WTC11 (cell line): ENCODE data around the gene PCDHA8. TPM values are rescaled to one million over a fixed set of nuclear protein-coding genes. Genes with fewer than 3 reads are reported as not detected.
"Not testable (repeated sequence)": the region's sequence is repeated elsewhere in the genome, so short reads cannot be mapped to it uniquely, and the experiment has no call there.

Experiments used
- ATAC-seq: fragments of 200-7000 bp; cut with Tn5 transposase; 2 replicates; pipeline ENCODE4 v1.10.0; 2021; ENCODE audit warnings: mild to moderate bottlenecking, moderate library complexity
- CTCF ChIA-PET: fragments of 300-600 bp; sonication (Branson Sonifier 250); formaldehyde crosslinking; loops from one replicate; lab custom pipeline; 2021; ENCODE audit warnings: antibody characterized with exemption; lab: Charles Lee
- POLR2A ChIA-PET: fragments of 350-600 bp; sonication (Branson Sonifier 250); formaldehyde crosslinking; loops from one replicate; lab custom pipeline; 2021; ENCODE audit warnings: antibody characterized with exemption; lab: Charles Lee
- DNase-seq: peaks from one replicate; pipeline ENCODE4 v3.0.0; 2021; ENCODE audit warnings: low spot score
- H3K27ac Mint-ChIP-seq: 2 replicates; pipeline ENCODE4 v1.8.0; 2021; ENCODE audit warnings: mixed read lengths
- H3K27me3 Mint-ChIP-seq: 2 replicates; pipeline ENCODE4 v1.8.0; 2021; ENCODE audit warnings: low read depth, mild to moderate bottlenecking, moderate library complexity, mixed read lengths
- H3K36me3 Mint-ChIP-seq: 2 replicates; pipeline ENCODE4 v1.8.0; 2021; ENCODE audit warnings: mixed read lengths
- H3K4me1 Mint-ChIP-seq: 2 replicates; pipeline ENCODE4 v1.8.0; 2022; ENCODE audit warnings: mixed read lengths
- H3K4me3 Mint-ChIP-seq: 2 replicates; pipeline ENCODE4 v1.8.0; 2021; ENCODE audit warnings: mild to moderate bottlenecking, moderate library complexity, mixed read lengths
- H3K9me3 Mint-ChIP-seq: 2 replicates; pipeline ENCODE4 v1.8.0; 2021; ENCODE audit warnings: mixed read lengths
- ATF1 ChIP-seq: sonication (generic); formaldehyde crosslinking; IDR thresholded peaks from 2 replicates; pipeline ENCODE4 v1.8.1; 2023; ENCODE audit warnings: mild to moderate bottlenecking, moderate library complexity, missing genetic modification reagents
- ETV6 ChIP-seq: sonication (generic); formaldehyde crosslinking; IDR thresholded peaks from 2 replicates; pipeline ENCODE4 v1.8.1; 2022; ENCODE audit warnings: mild to moderate bottlenecking, missing genetic modification reagents
- MYBL2 ChIP-seq: sonication (generic); formaldehyde crosslinking; IDR thresholded peaks from 2 replicates; pipeline ENCODE4 v1.8.1; 2023; ENCODE audit warnings: mild to moderate bottlenecking, moderate library complexity, missing genetic modification reagents
- NR2C2 ChIP-seq: sonication (generic); formaldehyde crosslinking; IDR thresholded peaks from 2 replicates; pipeline ENCODE4 v1.8.0; 2022; ENCODE audit warnings: mild to moderate bottlenecking, missing genetic modification reagents
- OVOL2 ChIP-seq: fragments of 250-450 bp; sonication (Bioruptor Pico); IDR thresholded peaks from 2 replicates; pipeline ENCODE4 v1.9.0; 2021; ENCODE audit warnings: mild to moderate bottlenecking, borderline replicate concordance
- RORB ChIP-seq: fragments of 250-450 bp; sonication (Bioruptor Pico); IDR thresholded peaks from 2 replicates; pipeline ENCODE4 v1.9.0; 2021; ENCODE audit warnings: mild to moderate bottlenecking
- SMAD4 ChIP-seq: sonication (generic); formaldehyde crosslinking; IDR thresholded peaks from 2 replicates; pipeline ENCODE4 v1.8.0; 2022; ENCODE audit warnings: mild to moderate bottlenecking, missing genetic modification reagents
- SOX15 ChIP-seq: fragments of 250-450 bp; sonication (Bioruptor Pico); IDR thresholded peaks from 2 replicates; pipeline ENCODE4 v1.9.0; 2021; ENCODE audit warnings: mild to moderate bottlenecking
- SP1 ChIP-seq: sonication (generic); formaldehyde crosslinking; conservative IDR thresholded peaks from 2 replicates; pipeline ENCODE4 v1.8.1; 2022; ENCODE audit warnings: missing genetic modification reagents
- ZBTB21 ChIP-seq: sonication (generic); formaldehyde crosslinking; IDR thresholded peaks from 2 replicates; pipeline ENCODE4 v1.8.1; 2023; ENCODE audit warnings: mild to moderate bottlenecking, missing genetic modification reagents, borderline replicate concordance
- ZNF138 ChIP-seq: sonication (generic); formaldehyde crosslinking; conservative IDR thresholded peaks from 2 replicates; pipeline ENCODE4 v1.8.1; 2022; ENCODE audit warnings: mild to moderate bottlenecking, moderate library complexity, missing genetic modification reagents
- ZNF263 ChIP-seq: sonication (generic); formaldehyde crosslinking; IDR thresholded peaks from 2 replicates; pipeline ENCODE4 v1.8.1; 2022; ENCODE audit warnings: low read depth, mild to moderate bottlenecking, moderate library complexity, missing genetic modification reagents
- ZNF317 ChIP-seq: sonication (generic); formaldehyde crosslinking; IDR thresholded peaks from 2 replicates; pipeline ENCODE4 v1.8.1; 2023; ENCODE audit warnings: low read depth, mild to moderate bottlenecking, moderate library complexity, missing genetic modification reagents, borderline replicate concordance
- ZNF671 ChIP-seq: fragments of 250-450 bp; sonication (Bioruptor Pico); IDR thresholded peaks from 2 replicates; pipeline ENCODE4 v1.8.0; 2021; ENCODE audit warnings: mild to moderate bottlenecking
- total RNA-seq: library from RNA; stranded (reverse); gene quantifications from 3 replicates; pipeline ENCODE4 v1.2.3, GENCODE V29; 2021
- TF ChIP-seq, protein P1 (sequence below): sonication (generic); formaldehyde crosslinking; conservative IDR thresholded peaks from 2 replicates; pipeline ENCODE4 v1.8.1; 2022; ENCODE audit warnings: mild to moderate bottlenecking, missing genetic modification reagents
- TF ChIP-seq, protein P2 (sequence below): sonication (generic); formaldehyde crosslinking; conservative IDR thresholded peaks from 2 replicates; pipeline ENCODE4 v1.8.1; 2023; ENCODE audit warnings: mild to moderate bottlenecking, low read depth, missing genetic modification reagents, moderate library complexity
- TF ChIP-seq, protein P3 (sequence below): sonication (generic); formaldehyde crosslinking; IDR thresholded peaks from 2 replicates; pipeline ENCODE4 v1.8.1; 2022; ENCODE audit warnings: mild to moderate bottlenecking, moderate library complexity, missing genetic modification reagents
- TF ChIP-seq, protein P4 (sequence below): sonication (generic); formaldehyde crosslinking; IDR thresholded peaks from 2 replicates; pipeline ENCODE4 v1.8.0; 2023; ENCODE audit warnings: missing genetic modification reagents
- TF ChIP-seq, protein P5 (sequence below): sonication (generic); formaldehyde crosslinking; IDR thresholded peaks from 2 replicates; pipeline ENCODE4 v1.8.0; 2022; ENCODE audit warnings: mild to moderate bottlenecking, missing genetic modification reagents
- TF ChIP-seq, protein P6 (sequence below): sonication (generic); formaldehyde crosslinking; IDR thresholded peaks from 2 replicates; pipeline ENCODE4 v1.8.0; 2022; ENCODE audit warnings: missing genetic modification reagents
- TF ChIP-seq, protein P7 (sequence below): sonication (generic); formaldehyde crosslinking; IDR thresholded peaks from 2 replicates; pipeline ENCODE4 v1.8.1; 2022; ENCODE audit warnings: mild to moderate bottlenecking, missing genetic modification reagents, moderate library complexity, borderline replicate concordance

PCDHA8 gene
- total RNA-seq, 1 experiment from 2014 or later, result 1.3 TPM

DNA sequence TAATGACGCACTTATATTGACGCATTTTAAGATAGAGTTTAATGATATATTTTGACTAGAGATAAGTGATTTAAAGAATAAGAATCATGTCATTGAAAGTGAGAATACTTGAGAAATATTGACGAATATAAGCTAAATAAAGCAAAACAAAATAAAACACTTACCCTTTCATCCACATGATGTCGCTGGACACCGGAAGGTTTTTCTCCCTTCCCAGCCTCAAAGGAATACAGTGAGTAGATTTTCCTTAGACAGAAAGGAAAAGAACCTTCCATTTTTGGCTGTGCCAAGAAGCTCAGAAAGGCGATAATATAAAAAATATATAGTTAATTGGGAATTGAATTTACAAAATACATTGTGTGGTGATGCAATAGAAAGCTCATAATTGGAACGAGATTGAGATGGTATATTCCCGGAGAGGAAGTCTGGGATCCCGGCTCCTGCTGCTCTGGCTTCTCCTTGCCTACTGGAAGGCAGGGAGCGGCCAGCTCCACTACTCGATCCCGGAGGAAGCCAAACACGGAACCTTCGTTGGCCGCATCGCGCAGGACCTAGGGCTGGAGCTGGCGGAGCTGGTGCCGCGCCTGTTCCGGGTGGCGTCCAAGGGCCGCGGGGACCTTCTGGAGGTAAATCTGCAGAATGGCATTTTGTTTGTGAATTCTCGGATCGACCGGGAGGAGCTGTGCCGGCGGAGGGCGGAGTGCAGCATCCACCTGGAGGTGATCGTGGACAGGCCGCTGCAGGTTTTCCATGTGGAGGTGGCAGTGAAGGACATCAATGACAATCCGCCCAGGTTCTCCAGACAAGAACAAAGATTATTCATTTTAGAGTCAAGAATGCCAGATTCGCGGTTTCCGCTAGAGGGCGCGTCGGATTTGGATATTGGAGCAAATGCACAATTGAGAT, 19.4 kb upstream of the PCDHA8 start, which contains the start of gene PCDHA5:
Gene PCDHA5, plus strand, starts transcription at position 239 of the 906 bp plus-strand sequence.
- H3K9me3 Mint-ChIP-seq, result no peaks in the 10 kb centered on the region

DNA sequence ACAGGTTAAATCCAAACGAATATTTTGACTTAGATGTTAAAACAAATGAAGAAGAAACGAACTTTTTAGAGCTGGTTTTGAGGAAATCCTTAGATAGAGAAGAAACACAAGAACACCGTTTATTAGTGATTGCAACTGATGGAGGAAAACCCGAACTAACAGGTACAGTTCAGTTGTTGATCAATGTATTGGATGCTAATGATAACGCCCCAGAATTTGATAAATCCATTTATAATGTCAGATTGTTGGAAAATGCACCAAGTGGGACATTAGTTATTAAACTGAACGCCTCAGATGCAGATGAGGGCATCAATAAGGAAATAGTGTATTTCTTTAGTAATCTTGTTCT, 18.7 kb upstream of the PCDHA8 start:
- ATAC-seq (no peak), DNase-seq (no peak)
- Mint-ChIP-seq H3K27me3 (no peaks in the 10 kb centered on the region), H3K4me1 (no peaks in the 10 kb centered on the region), H3K4me3 (no peak overlapping the region), H3K27ac (no peak overlapping the region), H3K36me3 (no peaks in the 10 kb centered on the region), H3K9me3 (no peaks in the 10 kb centered on the region)
- ChIA-PET CTCF (interaction anchor here (0.8 to 7.4 kb wide), 6 partner anchors 16 to 33 kb away, joined by 3 to 61 read pairs (median 5); partner anchors contain the start of genes PCDHA10, PCDHA4 and PCDHA8), POLR2A (no interaction called here)
- TF ChIP-seq, protein P1, sequence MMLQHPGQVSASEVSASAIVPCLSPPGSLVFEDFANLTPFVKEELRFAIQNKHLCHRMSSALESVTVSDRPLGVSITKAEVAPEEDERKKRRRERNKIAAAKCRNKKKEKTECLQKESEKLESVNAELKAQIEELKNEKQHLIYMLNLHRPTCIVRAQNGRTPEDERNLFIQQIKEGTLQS, result no peak
- TF ChIP-seq ZNF671, result no peak
- TF ChIP-seq, protein P2, sequence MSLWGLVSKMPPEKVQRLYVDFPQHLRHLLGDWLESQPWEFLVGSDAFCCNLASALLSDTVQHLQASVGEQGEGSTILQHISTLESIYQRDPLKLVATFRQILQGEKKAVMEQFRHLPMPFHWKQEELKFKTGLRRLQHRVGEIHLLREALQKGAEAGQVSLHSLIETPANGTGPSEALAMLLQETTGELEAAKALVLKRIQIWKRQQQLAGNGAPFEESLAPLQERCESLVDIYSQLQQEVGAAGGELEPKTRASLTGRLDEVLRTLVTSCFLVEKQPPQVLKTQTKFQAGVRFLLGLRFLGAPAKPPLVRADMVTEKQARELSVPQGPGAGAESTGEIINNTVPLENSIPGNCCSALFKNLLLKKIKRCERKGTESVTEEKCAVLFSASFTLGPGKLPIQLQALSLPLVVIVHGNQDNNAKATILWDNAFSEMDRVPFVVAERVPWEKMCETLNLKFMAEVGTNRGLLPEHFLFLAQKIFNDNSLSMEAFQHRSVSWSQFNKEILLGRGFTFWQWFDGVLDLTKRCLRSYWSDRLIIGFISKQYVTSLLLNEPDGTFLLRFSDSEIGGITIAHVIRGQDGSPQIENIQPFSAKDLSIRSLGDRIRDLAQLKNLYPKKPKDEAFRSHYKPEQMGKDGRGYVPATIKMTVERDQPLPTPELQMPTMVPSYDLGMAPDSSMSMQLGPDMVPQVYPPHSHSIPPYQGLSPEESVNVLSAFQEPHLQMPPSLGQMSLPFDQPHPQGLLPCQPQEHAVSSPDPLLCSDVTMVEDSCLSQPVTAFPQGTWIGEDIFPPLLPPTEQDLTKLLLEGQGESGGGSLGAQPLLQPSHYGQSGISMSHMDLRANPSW, result no peak
- TF ChIP-seq, protein P3, sequence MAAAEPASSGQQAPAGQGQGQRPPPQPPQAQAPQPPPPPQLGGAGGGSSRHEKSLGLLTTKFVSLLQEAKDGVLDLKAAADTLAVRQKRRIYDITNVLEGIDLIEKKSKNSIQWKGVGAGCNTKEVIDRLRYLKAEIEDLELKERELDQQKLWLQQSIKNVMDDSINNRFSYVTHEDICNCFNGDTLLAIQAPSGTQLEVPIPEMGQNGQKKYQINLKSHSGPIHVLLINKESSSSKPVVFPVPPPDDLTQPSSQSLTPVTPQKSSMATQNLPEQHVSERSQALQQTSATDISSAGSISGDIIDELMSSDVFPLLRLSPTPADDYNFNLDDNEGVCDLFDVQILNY (CRISPR knock-in tag), result no peak
- no peak for TF ChIP-seq ZNF138 (CRISPR knock-in tag)

More for the DNA sequence above, 19.4 kb upstream of the PCDHA8 start, which contains the start of gene PCDHA5:
- POLR2A ChIA-PET, result no interaction called here
- no peak for ATAC-seq
- DNase-seq, result no peak
- Mint-ChIP-seq H3K36me3 (no peaks in the 10 kb centered on the region), H3K4me3 (peak within 1 kb of the TSS; percentile 30; the same call in 1 of the 2 replicates), H3K27me3 (no peaks in the 10 kb centered on the region), H3K27ac (no peak within 1 kb of the TSS), H3K4me1 (no peaks in the 10 kb centered on the region)
- CTCF ChIA-PET, result interaction anchor here (0.8 to 7.4 kb wide), 10 partner anchors 12 to 230 kb away, joined by 3 to 61 read pairs (median 4); partner anchors contain the start of genes PCDHA1, PCDHA10, PCDHA4 and PCDHA8
- TF ChIP-seq SOX15 (no peak), ETV6 (no peak), ZBTB21 (CRISPR knock-in tag) (no peak), NR2C2 (CRISPR knock-in tag) (no peak), ZNF263 (CRISPR knock-in tag) (no peak), OVOL2 (no peak), ATF1 (CRISPR knock-in tag) (no peak), MYBL2 (CRISPR knock-in tag) (no peak), SP1 (CRISPR knock-in tag) (no peak), SMAD4 (CRISPR knock-in tag) (no peak), RORB (CRISPR knock-in tag) (no peak), ZNF317 (CRISPR knock-in tag) (no peak)
- TF ChIP-seq, protein P4, sequence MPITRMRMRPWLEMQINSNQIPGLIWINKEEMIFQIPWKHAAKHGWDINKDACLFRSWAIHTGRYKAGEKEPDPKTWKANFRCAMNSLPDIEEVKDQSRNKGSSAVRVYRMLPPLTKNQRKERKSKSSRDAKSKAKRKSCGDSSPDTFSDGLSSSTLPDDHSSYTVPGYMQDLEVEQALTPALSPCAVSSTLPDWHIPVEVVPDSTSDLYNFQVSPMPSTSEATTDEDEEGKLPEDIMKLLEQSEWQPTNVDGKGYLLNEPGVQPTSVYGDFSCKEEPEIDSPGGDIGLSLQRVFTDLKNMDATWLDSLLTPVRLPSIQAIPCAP, result no peak
- TF ChIP-seq, protein P5, sequence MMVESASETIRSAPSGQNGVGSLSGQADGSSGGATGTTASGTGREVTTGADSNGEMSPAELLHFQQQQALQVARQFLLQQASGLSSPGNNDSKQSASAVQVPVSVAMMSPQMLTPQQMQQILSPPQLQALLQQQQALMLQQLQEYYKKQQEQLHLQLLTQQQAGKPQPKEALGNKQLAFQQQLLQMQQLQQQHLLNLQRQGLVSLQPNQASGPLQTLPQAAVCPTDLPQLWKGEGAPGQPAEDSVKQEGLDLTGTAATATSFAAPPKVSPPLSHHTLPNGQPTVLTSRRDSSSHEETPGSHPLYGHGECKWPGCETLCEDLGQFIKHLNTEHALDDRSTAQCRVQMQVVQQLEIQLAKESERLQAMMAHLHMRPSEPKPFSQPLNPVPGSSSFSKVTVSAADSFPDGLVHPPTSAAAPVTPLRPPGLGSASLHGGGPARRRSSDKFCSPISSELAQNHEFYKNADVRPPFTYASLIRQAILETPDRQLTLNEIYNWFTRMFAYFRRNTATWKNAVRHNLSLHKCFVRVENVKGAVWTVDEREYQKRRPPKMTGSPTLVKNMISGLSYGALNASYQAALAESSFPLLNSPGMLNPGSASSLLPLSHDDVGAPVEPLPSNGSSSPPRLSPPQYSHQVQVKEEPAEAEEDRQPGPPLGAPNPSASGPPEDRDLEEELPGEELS (CRISPR knock-in tag), result no peak
- TF ChIP-seq, protein P6, sequence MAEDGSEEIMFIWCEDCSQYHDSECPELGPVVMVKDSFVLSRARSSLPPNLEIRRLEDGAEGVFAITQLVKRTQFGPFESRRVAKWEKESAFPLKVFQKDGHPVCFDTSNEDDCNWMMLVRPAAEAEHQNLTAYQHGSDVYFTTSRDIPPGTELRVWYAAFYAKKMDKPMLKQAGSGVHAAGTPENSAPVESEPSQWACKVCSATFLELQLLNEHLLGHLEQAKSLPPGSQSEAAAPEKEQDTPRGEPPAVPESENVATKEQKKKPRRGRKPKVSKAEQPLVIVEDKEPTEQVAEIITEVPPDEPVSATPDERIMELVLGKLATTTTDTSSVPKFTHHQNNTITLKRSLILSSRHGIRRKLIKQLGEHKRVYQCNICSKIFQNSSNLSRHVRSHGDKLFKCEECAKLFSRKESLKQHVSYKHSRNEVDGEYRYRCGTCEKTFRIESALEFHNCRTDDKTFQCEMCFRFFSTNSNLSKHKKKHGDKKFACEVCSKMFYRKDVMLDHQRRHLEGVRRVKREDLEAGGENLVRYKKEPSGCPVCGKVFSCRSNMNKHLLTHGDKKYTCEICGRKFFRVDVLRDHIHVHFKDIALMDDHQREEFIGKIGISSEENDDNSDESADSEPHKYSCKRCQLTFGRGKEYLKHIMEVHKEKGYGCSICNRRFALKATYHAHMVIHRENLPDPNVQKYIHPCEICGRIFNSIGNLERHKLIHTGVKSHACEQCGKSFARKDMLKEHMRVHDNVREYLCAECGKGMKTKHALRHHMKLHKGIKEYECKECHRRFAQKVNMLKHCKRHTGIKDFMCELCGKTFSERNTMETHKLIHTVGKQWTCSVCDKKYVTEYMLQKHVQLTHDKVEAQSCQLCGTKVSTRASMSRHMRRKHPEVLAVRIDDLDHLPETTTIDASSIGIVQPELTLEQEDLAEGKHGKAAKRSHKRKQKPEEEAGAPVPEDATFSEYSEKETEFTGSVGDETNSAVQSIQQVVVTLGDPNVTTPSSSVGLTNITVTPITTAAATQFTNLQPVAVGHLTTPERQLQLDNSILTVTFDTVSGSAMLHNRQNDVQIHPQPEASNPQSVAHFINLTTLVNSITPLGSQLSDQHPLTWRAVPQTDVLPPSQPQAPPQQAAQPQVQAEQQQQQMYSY, result no peak
- TF ChIP-seq, protein P7, sequence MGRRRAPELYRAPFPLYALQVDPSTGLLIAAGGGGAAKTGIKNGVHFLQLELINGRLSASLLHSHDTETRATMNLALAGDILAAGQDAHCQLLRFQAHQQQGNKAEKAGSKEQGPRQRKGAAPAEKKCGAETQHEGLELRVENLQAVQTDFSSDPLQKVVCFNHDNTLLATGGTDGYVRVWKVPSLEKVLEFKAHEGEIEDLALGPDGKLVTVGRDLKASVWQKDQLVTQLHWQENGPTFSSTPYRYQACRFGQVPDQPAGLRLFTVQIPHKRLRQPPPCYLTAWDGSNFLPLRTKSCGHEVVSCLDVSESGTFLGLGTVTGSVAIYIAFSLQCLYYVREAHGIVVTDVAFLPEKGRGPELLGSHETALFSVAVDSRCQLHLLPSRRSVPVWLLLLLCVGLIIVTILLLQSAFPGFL (CRISPR knock-in tag), result no peak

DNA sequence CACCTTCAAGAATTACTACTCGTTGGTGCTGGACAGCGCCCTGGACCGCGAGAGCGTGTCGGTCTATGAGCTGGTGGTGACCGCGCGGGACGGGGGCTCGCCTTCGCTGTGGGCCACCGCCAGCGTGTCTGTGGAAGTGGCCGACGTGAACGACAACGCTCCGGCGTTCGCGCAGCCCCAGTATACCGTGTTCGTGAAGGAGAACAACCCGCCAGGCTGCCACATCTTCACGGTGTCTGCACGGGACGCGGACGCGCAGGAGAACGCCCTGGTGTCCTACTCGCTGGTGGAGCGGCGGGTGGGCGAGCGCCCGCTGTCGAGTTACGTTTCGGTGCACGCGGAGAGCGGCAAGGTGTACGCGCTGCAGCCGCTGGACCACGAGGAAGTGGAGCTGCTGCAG, 18.0 kb upstream of the PCDHA8 start:
- ATAC-seq, H3K9me3 Mint-ChIP-seq, H3K4me3 Mint-ChIP-seq, H3K4me1 Mint-ChIP-seq, H3K36me3 Mint-ChIP-seq, H3K27me3 Mint-ChIP-seq, POLR2A ChIA-PET, DNase-seq, H3K27ac Mint-ChIP-seq: not testable (repeated sequence)
- CTCF ChIA-PET, result interaction anchor here (1.6 to 7.4 kb wide), 2 partner anchors 11 to 17 kb away, joined by 4 to 61 read pairs; partner anchors contain the start of genes PCDHA4 and PCDHA7
